OCI-LY7 (cell line): Measurements from ENCODE around the gene IER5L. TPM values are rescaled to one million over a fixed set of nuclear protein-coding genes. Genes with fewer than 3 reads are reported as not detected.
"Not testable (repeated sequence)": the region's sequence is repeated elsewhere in the genome, so short reads cannot be mapped to it uniquely, and the experiment has no call there.

Experiments used
- BruUV-seq: library from RNA; stranded (reverse); fragments of 400-500 nt; replicated peaks from 2 replicates; lab custom pipeline; 2021; lab: Mats Ljungman, UMichigan
- CTCF ChIA-PET: fragments of 300-600 bp; sonication (Branson Sonifier 250); formaldehyde crosslinking; loops from one replicate; lab custom pipeline; 2022; ENCODE audit warnings: antibody characterized with exemption; ENCODE audit not compliant: unreplicated experiment; lab: Charles Lee
- POLR2A ChIA-PET: fragments of 300-600 bp; sonication (Branson Sonifier 250); formaldehyde crosslinking; loops from one replicate; lab custom pipeline; 2022; ENCODE audit warnings: antibody characterized with exemption; lab: Charles Lee
- DNase-seq: peaks from one replicate; pipeline ENCODE4 v3.0.0-alpha.2; 2015; ENCODE audit warnings: low spot score
- H2AFZ ChIP-seq: fragments of 200-600 bp; sonication (generic), shearing (Covaris generic); 2 replicates; pipeline ENCODE4 v1.6.1; 2014; ENCODE audit warnings: mild to moderate bottlenecking, antibody characterized with exemption, low read length, moderate library complexity
- H3K27ac ChIP-seq: fragments of 200-600 bp; sonication (generic); 2 replicates; pipeline ENCODE4 v1.5.1; 2014; ENCODE audit warnings: mixed run types, low read depth, mild to moderate bottlenecking, moderate library complexity, low read length, inconsistent platforms; ENCODE audit not compliant: poor library complexity, severe bottlenecking
- H3K36me3 ChIP-seq: fragments of 200-600 bp; sonication (generic); 2 replicates; pipeline ENCODE4 v1.6.1; 2014; ENCODE audit warnings: mild to moderate bottlenecking, antibody characterized with exemption, low read length, moderate library complexity, mixed read lengths; ENCODE audit not compliant: insufficient read depth
- H3K4me1 ChIP-seq: fragments of 200-600 bp; sonication (generic); 2 replicates; pipeline ENCODE4 v1.5.1; 2014; ENCODE audit warnings: mild to moderate bottlenecking, low read length; ENCODE audit not compliant: insufficient read depth, poor library complexity, severe bottlenecking
- H3K4me2 ChIP-seq: fragments of 200-600 bp; sonication (generic); 2 replicates; pipeline ENCODE4 v1.6.1; 2014; ENCODE audit warnings: mild to moderate bottlenecking, low read length
- H3K4me3 ChIP-seq: fragments of 200-600 bp; sonication (generic); 2 replicates; pipeline ENCODE4 v1.5.1; 2014; ENCODE audit warnings: mild to moderate bottlenecking, low read depth, low read length; ENCODE audit not compliant: poor library complexity, severe bottlenecking
- H3K79me2 ChIP-seq: fragments of 200-600 bp; sonication (generic); 2 replicates; pipeline ENCODE4 v1.6.1; 2016; ENCODE audit warnings: low read depth, mild to moderate bottlenecking, low read length, moderate library complexity, mixed read lengths; ENCODE audit not compliant: insufficient read depth
- H3K9me2 ChIP-seq: fragments of 200-600 bp; sonication (generic); 2 replicates; pipeline ENCODE4 v1.6.1; 2016; ENCODE audit warnings: mild to moderate bottlenecking, low read length, mixed read lengths; ENCODE audit not compliant: insufficient read depth
- H3K9me3 ChIP-seq: fragments of 200-600 bp; sonication (generic); 2 replicates; pipeline ENCODE4 v1.6.1; 2014; ENCODE audit warnings: mild to moderate bottlenecking, mixed run types, low read length, mixed read lengths
- H4K20me1 ChIP-seq: fragments of 200-600 bp; sonication (generic); 2 replicates; pipeline ENCODE4 v1.6.1; 2014; ENCODE audit warnings: mild to moderate bottlenecking, antibody characterized with exemption, low read length, moderate library complexity, mixed read lengths; ENCODE audit not compliant: insufficient read depth
- EZH2phosphoT487 ChIP-seq: fragments of 200-600 bp; sonication (generic); IDR thresholded peaks from 2 replicates; pipeline ENCODE4 v1.6.1; 2018; ENCODE audit warnings: low read depth, borderline replicate concordance, mild to moderate bottlenecking, mixed run types, antibody characterized with exemption, low read length, moderate library complexity, mixed read lengths
- intact Hi-C: fragments of 100-400 bp; cut with micrococcal nuclease; formaldehyde crosslinking; loops from one replicate; pipeline ENCODE4 v1.10.0; 2022; ENCODE audit not compliant: unreplicated experiment
- total RNA-seq, 2 experiments: library from RNA; depleted of rRNA in 1 of 2; stranded (reverse); fragments of >200 nt in 1 of 2; shearing (Covaris generic) in 1 of 2; gene quantifications; 2 replicates each; pipeline ENCODE4 v1.2.3, GENCODE V29; 2014 to 2022
- TF ChIP-seq, protein P1 (sequence below): fragments of 200-600 bp; sonication (generic); conservative IDR thresholded peaks from 2 replicates; pipeline ENCODE4 v1.5.1; 2014; ENCODE audit warnings: mild to moderate bottlenecking, antibody characterized with exemption, low read length, moderate library complexity, mixed read lengths

IER5L gene
- total RNA-seq, 2 experiments from 2014 or later = 2.8 to 21.2 TPM

GRCh38 chr9:129191234-129191633 is 13.2 kb upstream of the IER5L start:
- Histone ChIP-seq H3K4me1 (no peaks in the 10 kb centered on the region), H3K9me3 (peaks cover 14% of the 10 kb centered on the region; the same call in 1 of the 2 replicates), H3K27ac (no peak overlapping the region), H4K20me1 (no peaks in the 10 kb centered on the region), H3K4me2 (no peak overlapping the region), H3K36me3 (no peaks in the 10 kb centered on the region), H3K4me3 (no peak overlapping the region), H2AFZ (no peak overlapping the region), H3K79me2 (no peaks in the 10 kb centered on the region), H3K9me2 (no peaks in the 10 kb centered on the region)
- no TSS peak for BruUV-seq
- TF ChIP-seq EZH2phosphoT487 = no peak
- TF ChIP-seq, protein P1, sequence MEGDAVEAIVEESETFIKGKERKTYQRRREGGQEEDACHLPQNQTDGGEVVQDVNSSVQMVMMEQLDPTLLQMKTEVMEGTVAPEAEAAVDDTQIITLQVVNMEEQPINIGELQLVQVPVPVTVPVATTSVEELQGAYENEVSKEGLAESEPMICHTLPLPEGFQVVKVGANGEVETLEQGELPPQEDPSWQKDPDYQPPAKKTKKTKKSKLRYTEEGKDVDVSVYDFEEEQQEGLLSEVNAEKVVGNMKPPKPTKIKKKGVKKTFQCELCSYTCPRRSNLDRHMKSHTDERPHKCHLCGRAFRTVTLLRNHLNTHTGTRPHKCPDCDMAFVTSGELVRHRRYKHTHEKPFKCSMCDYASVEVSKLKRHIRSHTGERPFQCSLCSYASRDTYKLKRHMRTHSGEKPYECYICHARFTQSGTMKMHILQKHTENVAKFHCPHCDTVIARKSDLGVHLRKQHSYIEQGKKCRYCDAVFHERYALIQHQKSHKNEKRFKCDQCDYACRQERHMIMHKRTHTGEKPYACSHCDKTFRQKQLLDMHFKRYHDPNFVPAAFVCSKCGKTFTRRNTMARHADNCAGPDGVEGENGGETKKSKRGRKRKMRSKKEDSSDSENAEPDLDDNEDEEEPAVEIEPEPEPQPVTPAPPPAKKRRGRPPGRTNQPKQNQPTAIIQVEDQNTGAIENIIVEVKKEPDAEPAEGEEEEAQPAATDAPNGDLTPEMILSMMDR = no peak
- DNase-seq = no peak
- intact Hi-C loops = no loop called here
- POLR2A ChIA-PET = interaction anchor here (0.6 kb wide), 1 partner anchor 257 kb away, joined by 3 read pairs; no protein-coding TSS in a partner anchor
- CTCF ChIA-PET = no interaction called here

- H3K36me3 ChIP-seq, H3K27ac ChIP-seq, H3K4me2 ChIP-seq, H2AFZ ChIP-seq, H3K4me3 ChIP-seq, H3K79me2 ChIP-seq, H3K4me1 ChIP-seq, DNase-seq, intact Hi-C loops, H4K20me1 ChIP-seq, CTCF ChIA-PET, BruUV-seq, H3K9me2 ChIP-seq: not testable (repeated sequence)
- POLR2A ChIA-PET = interaction anchor here (2.1 kb wide), 1 partner anchor 12 kb away, joined by 6 read pairs; the partner anchor contains the start of gene IER5L
- peaks cover 14% of the 10 kb centered on the region; the same call in 1 of the 2 replicates for H3K9me3 ChIP-seq
Observed at GRCh38 chr9:129189971-129190370, 11.9 kb upstream of the IER5L start.

DNA sequence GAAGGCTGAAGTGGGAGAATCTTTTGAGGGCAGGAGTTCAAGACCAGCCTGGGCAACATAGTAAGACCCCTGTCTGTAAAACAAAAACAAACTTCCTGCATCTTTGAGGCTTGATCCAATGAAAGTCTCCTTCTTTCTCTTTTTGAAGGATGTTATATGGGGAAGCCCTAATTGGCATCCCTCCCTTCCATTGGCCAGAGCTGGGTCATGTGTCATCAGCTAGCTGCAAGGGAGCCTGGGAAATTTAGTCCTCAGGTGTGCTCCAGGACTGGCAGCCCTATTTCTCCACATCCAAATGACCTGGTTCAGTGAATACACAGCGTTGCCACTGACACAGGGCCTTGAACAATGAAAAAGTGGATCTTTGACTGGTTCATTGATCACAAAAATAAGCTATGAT is 9.0 kb upstream of the IER5L start:
- Histone ChIP-seq H3K36me3 (no peaks in the 10 kb centered on the region), H3K79me2 (no peaks in the 10 kb centered on the region), H3K4me2 (no peak overlapping the region), H3K4me3 (no peak overlapping the region), H3K4me1 (no peaks in the 10 kb centered on the region), H3K9me2 (no peaks in the 10 kb centered on the region), H3K9me3 (peaks cover 8% of the 10 kb centered on the region; the same call in 1 of the 2 replicates), H2AFZ (no peak overlapping the region), H4K20me1 (no peaks in the 10 kb centered on the region), H3K27ac (no peak overlapping the region)
- DNase-seq = no peak
- intact Hi-C loops = no loop called here
- POLR2A ChIA-PET = interaction anchor here (0.6 kb wide), 2 partner anchors 23 to 206 kb away, joined by 3 read pairs; no protein-coding TSS in a partner anchor
- TF ChIP-seq, protein P1 = no peak
- TF ChIP-seq EZH2phosphoT487 = no peak
- BruUV-seq = no TSS peak
- CTCF ChIA-PET = no interaction called here
